ENCODE measurements around the gene HCST.
"Not testable (repeated sequence)": the region's sequence is repeated elsewhere in the genome, so short reads cannot be mapped to it uniquely, and the experiment has no call there.

Gene HCST

DNA sequence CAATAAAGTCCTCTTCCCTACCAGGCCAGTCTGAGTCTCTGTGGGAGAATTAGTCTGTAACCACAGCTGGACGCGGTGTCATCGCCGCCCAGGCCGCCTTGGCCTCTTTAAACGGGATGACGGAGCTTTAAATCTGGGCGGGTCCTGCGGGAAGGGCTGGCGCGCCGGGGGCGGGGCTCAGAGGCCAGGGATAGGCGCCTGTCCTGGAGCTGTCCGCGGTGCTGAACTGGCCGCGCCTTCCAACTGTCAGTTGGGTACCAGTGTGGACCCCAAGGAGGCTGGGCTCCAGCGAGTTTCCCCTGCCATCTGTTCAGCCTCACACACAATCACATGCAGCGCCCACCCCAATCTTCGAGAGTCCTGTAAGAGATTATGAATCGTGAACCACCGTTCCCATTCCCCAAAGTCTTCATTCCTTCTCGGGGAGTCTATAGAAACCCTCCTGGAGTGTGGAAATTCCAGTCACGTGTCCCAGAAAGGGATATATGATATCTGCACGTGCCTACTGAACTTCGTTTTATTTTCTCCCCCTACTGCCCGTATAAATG, 22.5 kb upstream of the HCST start:
- peak; percentile 60 for DNase-seq

DNA sequence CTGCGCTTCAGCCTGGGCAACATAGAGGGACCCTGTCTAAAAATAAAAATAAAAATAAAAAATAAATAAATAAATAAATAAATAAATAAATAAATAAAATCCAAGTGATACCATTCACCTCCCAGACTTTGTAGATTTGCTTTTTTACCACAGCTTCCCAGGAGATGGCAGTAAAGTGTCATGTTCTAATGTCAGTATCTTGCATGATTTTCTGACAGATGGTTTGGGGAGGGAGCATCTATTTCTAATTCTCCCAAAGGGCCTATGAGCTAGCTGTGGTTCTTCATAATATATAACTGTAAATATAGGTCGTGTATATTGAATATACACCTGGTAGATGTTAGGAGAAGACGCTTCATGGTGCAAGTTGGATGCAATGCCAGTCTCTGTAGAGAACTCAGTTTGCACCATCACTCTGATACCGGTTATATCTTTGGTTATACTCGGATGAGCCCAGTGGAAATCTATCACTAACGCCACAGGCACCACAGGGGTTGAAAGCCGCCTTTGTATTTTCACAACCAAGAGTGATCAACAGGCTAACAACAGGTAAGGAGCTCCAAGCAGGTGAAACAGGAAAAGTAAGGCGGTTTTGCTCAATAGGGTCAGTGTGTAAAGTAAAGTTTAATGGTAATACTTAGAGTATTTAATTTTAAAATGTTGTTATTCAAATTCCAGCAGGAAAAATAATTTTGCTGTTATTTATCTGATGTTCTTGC, 20.1 kb upstream of the HCST start:
- DNase-seq = peak; percentile 32

DNA sequence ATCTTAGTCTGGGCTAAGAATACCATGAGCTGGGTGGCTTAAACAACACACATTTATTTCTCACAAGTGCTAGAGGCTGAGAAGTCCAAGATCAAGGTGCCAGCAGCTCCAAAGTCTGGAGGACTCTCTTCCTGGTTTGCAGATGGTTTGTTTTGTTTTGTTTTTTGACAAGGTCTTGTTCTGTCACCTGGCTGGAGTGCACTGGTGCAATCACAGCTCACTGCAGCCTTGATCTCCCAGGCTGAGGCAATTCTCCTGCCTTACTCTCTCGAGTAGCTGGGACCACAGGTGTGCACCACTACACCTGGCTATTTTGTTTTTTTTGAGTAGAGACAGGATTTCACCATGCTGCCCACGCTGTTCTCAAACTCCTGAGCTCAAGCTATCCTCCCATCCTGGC, 18.4 kb upstream of the HCST start:
- no peak for DNase-seq

- no peak for DNase-seq
These were observed 17.0 kb upstream of the HCST start for GRCh38 chr19:35885225-35885738.

GRCh38 chr19:35885904-35886303, 16.4 kb upstream of the HCST start:
- no peak for DNase-seq

- no peak for DNase-seq
These were observed 15.1 kb upstream of the HCST start for GRCh38 chr19:35887197-35887596.

DNA sequence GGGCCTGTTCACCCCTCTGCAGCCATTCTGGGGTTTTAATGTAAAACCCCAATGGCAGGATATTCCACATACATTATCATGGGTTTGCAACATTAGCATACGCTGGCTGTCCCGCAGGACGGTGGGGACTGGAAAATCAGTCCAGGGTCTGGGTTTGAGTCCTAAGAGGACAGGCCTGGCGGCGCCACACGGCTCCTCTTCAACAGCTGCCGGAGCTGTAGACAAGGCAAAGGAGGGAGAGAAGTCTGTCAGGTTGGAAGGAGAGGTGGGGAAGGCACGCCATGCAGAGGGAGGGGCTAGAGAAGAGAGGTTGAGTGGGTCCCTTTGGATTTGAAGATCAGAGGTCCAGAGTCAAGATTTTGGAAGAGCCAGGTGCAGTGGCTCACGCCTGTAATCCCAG, 13.9 kb upstream of the HCST start:
- no peak for DNase-seq

DNA sequence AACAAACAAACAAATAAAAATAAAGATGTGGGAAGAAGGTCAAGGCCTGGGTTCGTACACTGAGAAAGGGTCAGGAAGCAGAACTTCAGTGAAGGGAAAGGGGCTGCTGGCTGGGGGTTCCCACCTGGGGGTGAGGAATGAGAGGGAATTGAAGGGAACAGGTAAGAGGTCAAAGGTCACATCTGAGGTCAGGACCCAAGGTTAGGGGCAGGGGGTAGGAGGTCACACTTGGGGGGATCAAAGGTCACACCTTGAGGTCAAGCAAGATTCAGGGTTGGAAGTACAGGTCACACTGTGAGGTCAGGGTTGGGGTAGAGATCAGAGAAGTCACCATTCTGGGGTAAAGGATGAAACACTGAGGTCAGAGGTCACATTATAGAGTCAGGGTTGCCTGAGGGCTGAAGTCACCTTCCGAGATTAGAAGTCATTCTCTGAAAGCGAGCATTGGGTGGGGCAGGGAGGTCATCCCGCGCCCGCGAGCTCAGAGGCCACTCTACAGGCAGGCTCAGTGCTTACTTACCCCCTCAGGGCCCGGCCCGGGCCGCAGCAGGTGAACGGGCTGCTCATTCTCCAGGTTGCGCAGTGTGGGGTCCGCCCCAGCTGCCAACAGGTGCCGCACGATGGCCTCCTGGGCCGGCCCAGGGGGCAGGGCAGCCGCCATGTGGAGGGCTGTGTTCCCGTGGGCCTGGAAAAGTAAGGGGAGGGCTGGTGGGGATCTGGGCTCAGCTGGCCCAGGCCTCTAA, 12.8 kb upstream of the HCST start:
- DNase-seq = no peak

DNA sequence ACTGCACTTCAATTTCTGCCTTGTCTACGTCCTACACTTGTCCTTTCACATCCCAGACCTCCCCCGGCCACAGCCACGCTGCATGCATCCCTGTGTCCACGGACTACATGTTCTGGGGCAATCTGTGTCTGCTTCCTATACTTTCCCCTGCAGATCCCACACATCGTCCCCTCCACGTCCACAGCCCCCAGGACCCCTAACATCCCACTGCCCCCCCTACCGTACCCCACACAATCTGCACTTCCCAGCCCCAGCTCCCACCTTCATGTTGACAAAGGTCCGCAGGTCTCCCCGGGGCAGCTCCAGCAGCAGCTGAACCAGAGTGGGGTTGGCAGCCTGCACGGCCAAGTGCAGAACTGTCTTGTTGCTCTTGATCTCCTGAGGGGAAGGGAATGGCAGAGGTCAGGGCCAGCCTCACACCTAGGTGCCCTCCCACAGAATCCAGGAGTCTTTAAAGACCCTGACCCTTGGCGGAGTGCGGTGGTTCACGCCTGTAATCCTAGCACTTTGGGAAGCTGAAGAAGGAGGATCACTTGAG, 12.1 kb upstream of the HCST start:
- no peak for DNase-seq

- DNase-seq = not testable (repeated sequence)
These were observed 10.5 kb upstream of the HCST start for GRCh38 chr19:35891819-35892218.

GRCh38 chr19:35894342-35894741, 8.0 kb upstream of the HCST start:
- DNase-seq = no peak

DNA sequence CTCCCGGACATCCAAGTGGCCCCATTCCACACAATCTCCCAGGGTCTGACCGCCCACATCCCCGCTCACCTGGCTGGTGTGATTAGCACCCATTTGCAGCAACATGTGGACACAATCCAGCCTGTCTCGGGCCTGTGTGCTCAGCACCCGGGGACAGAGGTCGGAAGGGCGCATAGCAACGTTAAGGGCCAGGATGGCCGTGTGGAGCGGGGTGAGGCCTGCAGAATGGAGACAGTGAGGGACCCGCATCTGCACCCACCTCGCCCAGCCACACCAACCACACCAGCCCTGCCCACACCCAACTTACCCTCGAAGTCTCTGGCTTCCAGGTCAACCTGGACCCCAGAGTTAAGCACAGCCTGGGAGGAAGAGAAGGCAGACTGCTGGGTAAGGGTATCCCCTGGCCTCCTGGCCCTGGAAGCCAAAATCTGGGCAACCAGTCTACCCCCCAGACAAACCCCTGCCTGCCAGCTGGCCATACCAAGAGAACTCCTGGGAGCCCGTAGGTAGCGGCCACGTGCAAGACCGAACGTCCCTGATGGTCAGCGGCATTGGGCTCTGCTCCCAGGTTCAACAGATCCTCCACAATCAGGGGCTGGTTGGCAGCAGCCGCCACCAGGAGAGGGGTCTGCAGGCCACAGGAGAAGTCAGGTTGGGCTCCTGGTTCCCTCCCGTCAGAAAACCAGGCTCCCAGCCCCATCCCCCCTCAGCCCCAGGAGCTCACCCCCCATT, 6.3 kb upstream of the HCST start:
- DNase-seq = no peak

GRCh38 chr19:35896643-35897040, 5.7 kb upstream of the HCST start:
- no peak for DNase-seq

- no peak for DNase-seq
These were observed 4.5 kb upstream of the HCST start for GRCh38 chr19:35897706-35898451.

DNA sequence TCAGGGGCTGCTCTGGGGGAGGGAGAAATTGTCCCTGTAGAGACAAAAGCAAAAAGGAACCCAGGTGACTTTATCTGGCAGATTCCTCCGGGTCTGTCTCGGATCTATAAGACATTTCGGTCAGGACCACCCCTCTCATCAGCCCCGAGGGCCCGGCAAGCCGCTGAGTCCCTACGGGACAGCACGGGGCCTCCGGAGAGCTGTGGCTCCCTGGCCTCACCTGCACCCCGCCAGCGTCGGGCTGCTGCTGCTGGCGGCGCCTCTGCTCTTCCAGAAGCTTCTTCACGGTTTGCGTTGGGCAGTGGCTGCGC, 3.9 kb upstream of the HCST start:
- DNase-seq = no peak

DNA sequence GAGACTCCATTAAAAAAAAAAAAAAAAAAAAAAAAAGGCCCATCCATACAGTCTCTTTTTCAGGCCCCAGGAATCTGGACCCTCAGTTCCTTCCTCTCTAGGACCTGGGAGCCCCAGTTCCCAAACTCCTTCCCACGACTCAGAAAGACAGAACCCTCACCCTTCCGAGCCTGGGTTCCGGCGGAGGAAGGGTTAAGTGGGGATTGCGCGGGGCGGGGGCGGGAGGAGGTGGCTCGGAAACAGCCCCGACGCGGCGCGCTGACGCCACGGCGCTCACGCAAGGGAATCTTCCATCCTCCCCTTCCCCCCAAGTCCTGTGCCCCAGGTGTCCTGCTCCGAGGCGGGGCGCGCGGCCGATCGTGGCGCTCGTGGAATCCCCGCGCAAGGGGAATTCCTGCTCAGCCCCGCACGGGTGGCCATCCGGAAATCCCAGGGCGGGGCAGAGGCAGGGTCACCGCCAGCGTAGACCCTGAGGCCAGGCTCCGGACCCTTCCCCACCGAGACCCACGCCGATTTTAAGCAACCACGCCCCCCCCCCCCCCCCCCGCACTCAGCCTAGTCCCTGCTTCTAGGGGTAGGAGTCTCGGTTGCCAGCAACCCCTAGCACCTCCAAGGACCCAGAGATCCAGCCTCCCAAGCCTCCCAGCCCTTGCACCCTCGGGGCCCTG, 2.6 kb upstream of the HCST start:
- peak; percentile 83 for DNase-seq

- no peak for DNase-seq
These were observed 1.2 kb upstream of the HCST start for GRCh38 chr19:35901055-35901644.

- no peak for DNase-seq
These were observed 644 bp downstream of the HCST start for GRCh38 chr19:35902870-35903475.

GRCh38 chr19:35903550-35904179, 1.3 kb downstream of the HCST start:
- DNase-seq = peak; percentile 80

DNA sequence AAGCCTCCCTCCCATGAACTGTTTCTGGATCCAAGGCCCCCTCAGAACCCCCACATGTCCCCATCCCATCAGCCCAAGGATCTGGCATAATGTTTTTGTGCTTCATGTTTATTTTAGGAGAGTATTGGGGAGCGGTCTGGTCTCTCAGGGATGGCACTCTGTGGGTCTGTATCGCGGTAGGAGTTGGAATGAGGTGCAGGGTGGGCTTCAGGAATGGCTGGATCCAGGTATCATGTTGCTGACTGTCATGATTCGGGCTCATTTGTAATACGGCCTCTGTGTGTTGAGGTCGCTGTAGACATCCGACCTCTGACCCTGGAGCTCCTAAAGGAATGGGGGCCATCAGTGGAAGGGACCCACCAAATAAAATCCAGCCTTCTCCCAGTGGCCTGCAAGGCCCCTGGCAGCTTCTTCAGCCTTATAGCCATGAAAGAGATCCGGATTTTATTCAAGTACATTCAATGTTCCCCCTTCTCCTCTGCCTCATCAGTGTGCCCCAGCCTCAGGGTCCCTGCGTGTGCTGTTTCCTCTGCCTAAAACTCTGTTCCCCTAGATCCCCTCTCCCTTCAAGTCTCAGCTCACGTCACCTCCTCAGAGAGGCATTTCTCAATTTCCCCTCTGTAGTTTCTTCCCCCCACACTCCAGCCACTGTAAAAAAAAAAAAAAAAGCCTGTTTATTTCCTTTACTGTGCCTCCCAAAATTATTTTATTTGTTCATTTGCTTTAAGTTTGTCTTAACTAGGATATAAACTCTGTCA, 2.2 kb downstream of the HCST start:
- DNase-seq = no peak
